Measurements from ENCODE around the gene UBXN1. TPM values are rescaled to one million over a fixed set of nuclear protein-coding genes. Genes with fewer than 3 reads are reported as not detected.
"Not testable (repeated sequence)": the region's sequence is repeated elsewhere in the genome, so short reads cannot be mapped to it uniquely, and the experiment has no call there.

UBXN1 gene
- total RNA-seq, 3 donors from 2014 or later = 79.2 to 138 (median 87.3) TPM

DNA sequence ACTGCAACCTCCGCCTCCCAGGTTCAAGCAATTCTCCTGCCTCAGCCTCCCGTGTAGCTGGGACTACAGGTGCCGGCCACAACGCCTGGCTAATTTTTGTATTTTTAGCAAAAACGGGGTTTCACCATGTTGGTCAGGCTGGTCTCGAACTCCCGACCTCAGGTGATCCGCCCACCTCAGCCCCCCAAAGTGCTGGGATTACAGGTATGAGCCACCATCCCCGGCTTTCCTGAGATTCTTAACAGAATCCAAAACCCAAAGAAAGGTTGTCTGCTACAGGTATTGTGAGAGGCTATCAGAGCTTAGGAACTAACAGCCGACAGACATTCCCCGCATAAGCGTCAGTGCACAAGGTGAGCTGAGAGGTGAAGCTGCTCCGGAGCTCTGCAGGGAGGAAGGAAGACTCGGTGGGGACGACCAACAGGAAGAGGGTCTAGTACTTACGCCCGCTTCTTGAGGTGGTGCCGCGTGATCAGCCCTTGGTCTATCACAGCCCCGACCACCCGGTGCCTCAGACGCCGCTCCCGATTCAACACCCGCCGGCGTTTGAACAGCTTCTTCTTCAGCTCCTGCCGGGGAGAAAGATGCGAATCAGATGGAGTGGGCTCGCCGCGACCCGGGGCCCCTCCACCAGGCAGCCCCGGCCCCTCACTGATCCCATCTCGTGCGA is 14.3 kb downstream of the UBXN1 start:
- Histone ChIP-seq H3K36me3 (ENCODE audit: low read depth) (no peaks in the 10 kb centered on the region), H3K4me1 (ENCODE audit: low read depth) (peaks cover 23% of the 10 kb centered on the region), H3K9me3 (no peaks in the 10 kb centered on the region), H3K4me3 (peak overlapping the region; percentile 56)
- intact Hi-C loops (cut with DNase I, micrococcal nuclease) = no loop called here
- TF ChIP-seq, protein P1, sequence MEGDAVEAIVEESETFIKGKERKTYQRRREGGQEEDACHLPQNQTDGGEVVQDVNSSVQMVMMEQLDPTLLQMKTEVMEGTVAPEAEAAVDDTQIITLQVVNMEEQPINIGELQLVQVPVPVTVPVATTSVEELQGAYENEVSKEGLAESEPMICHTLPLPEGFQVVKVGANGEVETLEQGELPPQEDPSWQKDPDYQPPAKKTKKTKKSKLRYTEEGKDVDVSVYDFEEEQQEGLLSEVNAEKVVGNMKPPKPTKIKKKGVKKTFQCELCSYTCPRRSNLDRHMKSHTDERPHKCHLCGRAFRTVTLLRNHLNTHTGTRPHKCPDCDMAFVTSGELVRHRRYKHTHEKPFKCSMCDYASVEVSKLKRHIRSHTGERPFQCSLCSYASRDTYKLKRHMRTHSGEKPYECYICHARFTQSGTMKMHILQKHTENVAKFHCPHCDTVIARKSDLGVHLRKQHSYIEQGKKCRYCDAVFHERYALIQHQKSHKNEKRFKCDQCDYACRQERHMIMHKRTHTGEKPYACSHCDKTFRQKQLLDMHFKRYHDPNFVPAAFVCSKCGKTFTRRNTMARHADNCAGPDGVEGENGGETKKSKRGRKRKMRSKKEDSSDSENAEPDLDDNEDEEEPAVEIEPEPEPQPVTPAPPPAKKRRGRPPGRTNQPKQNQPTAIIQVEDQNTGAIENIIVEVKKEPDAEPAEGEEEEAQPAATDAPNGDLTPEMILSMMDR (IDR thresholded peaks at IDR 0.05) = no peak
- ATAC-seq (peak; percentile 69), DNase-seq (peak in 2 of 3 donors; percentile 57 to 79)

DNA sequence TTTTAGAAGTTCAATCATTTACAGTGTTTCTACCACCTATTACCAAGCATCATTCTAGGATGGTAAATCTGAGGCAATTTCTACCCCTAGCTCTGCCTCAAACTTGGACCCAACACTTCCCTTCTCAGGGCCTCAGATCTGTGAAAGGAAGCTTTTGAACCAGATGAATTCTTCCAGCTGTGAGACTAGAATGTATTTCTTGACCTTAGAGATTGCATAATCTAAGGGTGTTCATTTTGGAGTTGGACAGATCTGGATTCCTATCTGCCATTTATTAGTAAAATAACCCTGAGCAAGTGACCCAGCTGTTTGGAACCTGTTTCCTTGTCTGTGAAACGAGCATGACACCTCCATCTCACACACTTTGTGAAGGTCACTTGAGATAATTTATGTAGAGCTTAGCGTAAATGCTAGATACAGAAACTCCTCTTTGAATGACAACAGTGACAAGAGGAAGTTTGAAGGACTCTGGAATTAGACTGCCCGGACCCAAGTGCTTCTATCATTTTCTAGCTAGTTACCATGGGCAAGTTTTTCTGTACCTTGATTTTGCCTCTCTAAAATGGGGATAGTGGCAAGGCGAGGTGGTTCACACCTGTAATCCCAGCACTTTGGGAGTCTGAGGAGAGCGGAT is 22.0 kb downstream of the UBXN1 start:
- Histone ChIP-seq H3K4me1 (ENCODE audit: low read depth) (peaks cover 6% of the 10 kb centered on the region), H3K9me3 (no peaks in the 10 kb centered on the region), H3K4me3 (no peak overlapping the region), H3K36me3 (ENCODE audit: low read depth) (no peaks in the 10 kb centered on the region)
- no peak for DNase-seq
- TF ChIP-seq, protein P1 (IDR thresholded peaks at IDR 0.05) = no peak
- intact Hi-C loops (cut with DNase I, micrococcal nuclease) = no loop called here
- no peak for ATAC-seq

- H3K9me3 ChIP-seq = no peaks in the 10 kb centered on the region
- DNase-seq (peak in 1 of 3 donors; percentile 27), ATAC-seq (no peak)
- TF ChIP-seq, protein P1 (IDR thresholded peaks at IDR 0.05) = no peak
- no peak overlapping the region for H3K4me3 ChIP-seq
- intact Hi-C loops (cut with DNase I, micrococcal nuclease) = no loop called here
- peaks cover 12% of the 10 kb centered on the region for H3K4me1 ChIP-seq (ENCODE audit: low read depth)
- H3K36me3 ChIP-seq (ENCODE audit: low read depth) = no peaks in the 10 kb centered on the region
Measured at GRCh38 chr11:62654297-62654696, 24.6 kb downstream of the UBXN1 start.

DNA sequence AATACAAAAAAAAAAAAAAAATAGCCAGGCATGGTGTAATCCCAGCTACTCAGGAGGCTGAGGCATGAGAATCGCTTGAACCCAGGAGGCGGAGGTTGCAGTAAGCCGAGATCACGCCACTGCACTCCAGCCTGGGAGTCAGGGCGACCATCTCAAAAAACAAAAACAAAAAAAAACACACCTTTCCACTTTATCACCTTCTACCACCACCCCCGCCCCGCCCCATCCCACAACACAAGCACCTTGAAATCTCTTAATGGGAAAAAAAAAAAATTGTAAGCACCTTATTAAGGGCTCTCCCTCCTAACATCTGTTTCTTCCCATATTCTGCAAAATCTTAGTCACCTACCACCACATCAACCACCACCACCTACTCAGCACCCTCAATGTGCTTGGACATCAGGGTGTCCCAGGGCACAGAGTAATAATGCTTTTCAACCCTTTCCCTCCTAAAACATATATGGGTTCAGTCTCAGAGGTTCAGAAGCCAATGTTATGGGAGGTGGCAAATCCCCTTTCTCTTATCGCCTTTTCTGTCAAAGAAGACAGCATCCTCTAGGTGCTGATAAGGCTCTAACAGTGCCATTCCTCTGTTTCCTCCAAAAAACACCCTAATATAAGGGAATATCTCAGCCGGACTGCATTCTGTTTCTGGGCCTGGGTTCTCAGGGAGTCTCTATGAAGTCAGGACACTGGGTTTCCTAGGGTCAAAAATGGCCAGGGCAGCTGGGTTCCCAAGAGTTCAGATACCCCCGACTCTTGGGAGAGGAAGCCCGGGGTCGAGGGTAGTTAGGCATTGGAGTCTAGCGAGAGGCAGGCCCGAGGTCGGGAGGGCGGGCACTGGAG is 26.5 kb downstream of the UBXN1 start:
- no peaks in the 10 kb centered on the region for H3K36me3 ChIP-seq (ENCODE audit: low read depth)
- TF ChIP-seq, protein P1 (IDR thresholded peaks at IDR 0.05) = no peak
- ATAC-seq (no peak), DNase-seq (peak in 1 of 3 donors; percentile 33)
- no peaks in the 10 kb centered on the region for H3K9me3 ChIP-seq
- intact Hi-C loops (cut with DNase I, micrococcal nuclease) = no loop called here
- peak overlapping the region; percentile 56 for H3K4me3 ChIP-seq
- peaks cover 12% of the 10 kb centered on the region for H3K4me1 ChIP-seq (ENCODE audit: low read depth)

DNA sequence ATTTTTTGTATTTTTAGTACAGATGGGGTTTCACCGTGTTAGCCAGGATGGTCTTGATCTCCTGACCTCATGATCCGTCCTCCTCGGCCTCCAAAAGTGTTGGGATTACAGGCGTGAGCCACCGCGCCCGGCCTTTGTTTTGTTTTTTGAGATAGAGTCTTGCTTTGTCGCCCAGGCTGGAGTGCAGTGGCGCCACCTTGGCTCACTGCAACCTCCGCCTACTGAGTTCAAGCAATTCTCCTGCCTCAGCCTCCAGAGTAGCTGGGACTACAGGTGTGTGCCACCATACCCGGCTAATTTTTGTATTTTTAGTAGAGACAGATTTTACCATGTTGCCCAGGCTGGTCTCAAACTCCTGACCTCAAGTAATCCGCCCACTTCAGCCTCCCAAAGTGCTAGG is 28.6 kb downstream of the UBXN1 start:
- peaks cover 24% of the 10 kb centered on the region for H3K4me1 ChIP-seq (ENCODE audit: low read depth)
- H3K4me3 ChIP-seq; H3K36me3 ChIP-seq (ENCODE audit: low read depth); H3K9me3 ChIP-seq; ATAC-seq; intact Hi-C loops (cut with DNase I, micrococcal nuclease): not testable (repeated sequence)
- peak in 1 of 3 donors; percentile 37 for DNase-seq

DNA sequence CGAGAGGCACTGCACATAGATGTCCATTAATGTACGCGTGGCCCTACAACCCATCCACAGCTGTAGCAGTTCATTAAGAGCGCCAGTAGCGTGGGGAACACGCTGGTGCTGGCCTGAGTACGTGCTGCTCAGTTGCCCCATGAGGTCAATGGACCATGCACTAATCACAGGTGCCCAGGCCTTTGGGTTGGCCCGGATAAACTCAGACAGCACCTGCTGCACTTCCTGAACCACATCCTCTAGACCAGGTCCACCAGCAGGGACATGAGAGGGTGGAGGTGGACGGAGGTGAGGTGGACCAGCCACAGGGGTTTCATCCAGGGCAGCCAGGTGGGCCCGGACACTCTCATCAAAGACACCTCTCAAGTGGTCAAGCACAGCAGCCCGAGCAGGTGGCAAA is 29.4 kb downstream of the UBXN1 start:
- no peak overlapping the region for H3K4me3 ChIP-seq
- TF ChIP-seq, protein P1 (IDR thresholded peaks at IDR 0.05) = no peak
- ATAC-seq = no peak
- peaks cover 29% of the 10 kb centered on the region for H3K4me1 ChIP-seq (ENCODE audit: low read depth)
- no peaks in the 10 kb centered on the region for H3K9me3 ChIP-seq
- intact Hi-C loops (cut with DNase I, micrococcal nuclease) = no loop called here
- peak in 1 of 3 donors; percentile 34 for DNase-seq
- H3K36me3 ChIP-seq (ENCODE audit: low read depth) = no peaks in the 10 kb centered on the region
